ENCODE data around the gene ZNF740. TPM values are rescaled to one million over a fixed set of nuclear protein-coding genes. Genes with fewer than 3 reads are reported as not detected.

The ZNF740 gene
- total and polyA plus RNA-seq, 10 of the 15 experiments (the other 5 are each of a cell fraction or from before 2014, with no cell fraction given): 1.4 to 33.6 (median 11.3) TPM

- TF ChIP-seq ZNF592 (IDR thresholded peaks at IDR 0.05) (no peak), BCL11A (IDR thresholded peaks at IDR 0.05; ENCODE audit: low read depth, low read length) (no peak), ZBTB11 (CRISPR knock-in tag; IDR thresholded peaks at IDR 0.05) (no peak), MTA2 (IDR thresholded peaks at IDR 0.05; ENCODE audit: low read depth) (no peak)
Observed at GRCh38 chr12:53225635-53226424, 45.3 kb downstream of the ZNF740 start (continued).

Measured in GM12878 (cell line).